ENCODE data around the gene SOX11.

SOX11 gene

DNA sequence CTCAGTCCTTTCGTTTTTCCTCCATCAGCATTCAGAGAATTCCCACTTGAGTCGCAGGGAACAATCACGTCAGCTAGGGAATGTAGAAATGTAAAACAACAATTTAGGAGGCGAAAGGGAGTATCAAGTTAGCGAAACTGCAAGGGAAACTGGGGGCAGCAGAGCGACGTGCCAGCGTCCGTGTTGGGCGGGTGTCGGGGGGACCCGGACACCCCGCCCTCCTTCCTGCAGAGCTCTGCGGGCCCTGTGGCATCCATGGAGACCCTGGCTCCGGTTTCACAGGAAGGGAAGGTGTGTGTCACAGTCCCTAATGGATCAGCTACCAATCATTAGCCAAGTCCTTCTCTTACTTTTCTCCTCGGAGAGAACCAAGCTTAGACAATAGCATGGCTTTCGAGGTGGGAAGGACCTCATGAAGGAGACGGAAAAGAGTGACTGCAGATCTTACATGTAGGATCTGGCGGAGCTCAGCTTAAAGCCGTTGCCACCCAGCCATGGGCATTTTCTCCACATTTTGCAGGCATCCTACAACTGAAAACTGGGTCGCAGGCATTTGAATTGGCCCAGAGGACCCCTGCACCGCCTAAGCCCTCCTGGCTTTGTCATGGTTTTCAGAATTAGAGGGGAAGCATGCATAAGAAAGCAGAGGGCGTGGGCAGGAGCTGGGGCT lies 33.7 kb downstream of the SOX11 start:
- no peak for DNase-seq

DNA sequence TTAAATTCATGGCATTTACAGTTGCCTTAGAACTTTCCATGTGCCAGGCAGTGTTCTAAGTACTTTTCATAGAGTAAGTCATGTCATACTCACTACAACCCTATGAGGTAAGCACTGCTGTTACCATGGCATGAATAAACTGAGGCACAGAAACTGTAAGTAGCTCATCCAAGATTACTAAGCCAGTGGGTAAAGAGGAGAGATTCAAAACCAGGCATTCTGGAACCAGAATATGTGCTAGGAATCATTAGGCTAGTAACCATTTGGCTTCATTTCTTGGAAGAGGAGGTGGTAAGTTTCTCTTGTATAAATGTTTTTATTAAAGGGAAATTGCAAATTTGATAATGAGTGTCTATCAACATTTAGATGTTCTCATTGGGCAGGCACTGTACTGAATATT lies 35.1 kb downstream of the SOX11 start:
- no peak for DNase-seq

DNA sequence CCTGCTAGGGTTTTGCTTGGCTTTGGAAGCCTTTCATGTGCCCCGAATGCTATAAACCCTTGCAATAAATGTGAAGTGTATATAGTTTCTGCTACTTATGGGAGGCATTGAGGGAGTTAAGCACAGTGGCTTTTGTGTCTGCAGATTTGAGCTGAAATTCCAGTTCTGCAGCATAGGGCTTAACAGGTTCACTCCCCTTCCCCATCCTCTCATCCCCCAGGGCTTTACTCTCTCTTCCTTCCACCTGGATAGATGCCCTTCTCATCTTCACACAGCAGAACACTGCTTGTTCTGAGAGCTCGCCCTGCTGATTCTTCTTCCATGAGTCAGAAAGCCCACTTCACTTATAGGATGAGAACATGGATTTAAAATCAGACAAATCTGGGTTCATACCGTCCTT lies 37.2 kb downstream of the SOX11 start:
- DNase-seq, result no peak

DNA sequence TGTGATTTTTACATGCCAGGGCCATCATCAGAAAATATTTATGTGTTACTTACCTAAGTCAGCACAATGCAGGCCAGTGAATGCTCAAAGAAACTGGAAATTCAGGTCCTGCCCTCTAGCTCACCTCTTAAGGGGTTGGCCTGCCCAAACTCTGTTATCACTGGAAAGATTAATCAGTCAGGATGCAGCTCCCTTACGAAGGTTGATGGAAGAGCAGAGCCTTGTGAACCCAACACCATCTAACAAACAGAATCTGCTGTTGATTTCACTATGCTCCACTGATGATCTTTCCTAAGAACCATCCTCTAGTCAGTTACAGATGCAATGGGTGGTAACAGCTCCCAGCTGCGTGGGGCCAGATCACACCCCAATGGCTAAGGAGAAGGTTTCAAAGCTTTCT lies 38.2 kb downstream of the SOX11 start:
- no peak for DNase-seq

DNA sequence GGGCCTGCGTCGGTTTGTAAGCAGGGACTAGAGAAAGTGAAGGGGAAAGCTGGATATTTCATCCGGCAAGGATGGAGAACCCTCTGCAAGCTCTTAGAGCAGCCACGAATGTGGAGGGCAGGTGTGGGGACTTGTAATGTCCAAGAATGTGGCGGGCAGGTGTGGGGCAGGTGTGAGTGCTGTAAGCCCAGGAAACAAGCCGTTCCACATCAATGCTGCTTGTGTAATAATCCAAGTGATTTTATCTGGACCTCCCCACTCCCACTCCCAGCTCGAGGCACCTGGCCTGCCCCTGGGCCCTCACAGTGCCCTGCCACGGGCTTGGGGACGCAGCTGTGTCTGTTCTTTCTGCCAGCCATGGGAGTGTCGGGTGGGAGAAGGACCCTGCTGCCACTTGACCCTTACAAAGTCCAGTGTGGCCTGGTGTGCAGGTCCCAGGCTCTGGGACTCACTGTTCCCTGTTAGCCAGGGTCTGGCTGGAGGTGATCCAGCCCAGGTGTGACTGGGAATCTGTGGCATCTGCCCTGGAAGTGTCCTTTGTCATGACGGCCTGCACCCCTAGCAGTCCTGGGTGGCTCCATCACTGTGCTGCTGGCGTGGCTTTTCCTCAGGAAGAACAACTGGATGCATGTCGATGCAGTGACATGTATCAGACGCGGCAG lies 42.8 kb downstream of the SOX11 start:
- no peak for DNase-seq

DNA sequence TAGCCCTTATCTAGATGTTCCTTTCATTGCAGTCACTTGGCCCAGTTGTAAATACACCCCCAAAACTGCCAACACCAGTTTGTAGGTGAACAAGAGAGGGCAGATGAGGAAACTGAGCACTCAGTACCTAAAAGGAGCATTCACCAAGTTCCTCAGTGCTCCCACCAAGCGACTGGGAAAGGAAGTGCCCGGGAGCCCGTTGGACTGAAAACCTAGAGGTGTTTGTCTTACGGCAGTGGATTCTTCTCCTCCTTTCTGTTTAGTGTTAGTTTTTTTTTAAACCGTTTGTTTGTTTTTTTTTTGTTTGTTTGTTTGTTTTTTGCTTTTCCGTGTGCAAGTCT lies 43.3 kb downstream of the SOX11 start:
- DNase-seq, result no peak

DNA sequence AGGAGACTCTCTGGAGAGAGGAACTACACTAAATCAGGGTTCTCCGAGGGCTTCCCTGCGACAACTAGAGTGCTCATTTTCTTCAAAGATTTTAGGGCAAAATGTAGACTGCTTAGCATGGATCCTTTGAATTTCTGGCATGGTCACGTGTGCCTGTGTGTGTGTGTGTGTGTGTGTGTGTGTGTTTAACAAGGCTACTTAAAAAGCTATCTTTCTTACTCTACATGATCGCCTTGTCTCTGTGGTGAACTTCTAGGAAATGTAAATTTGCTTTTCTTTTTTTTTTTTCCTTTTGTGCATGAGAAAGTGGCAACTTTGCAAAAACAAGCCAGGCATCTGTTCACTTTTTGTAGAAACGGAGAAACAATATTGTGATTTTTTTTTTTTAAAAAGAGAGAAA lies 43.9 kb downstream of the SOX11 start:
- DNase-seq, result no peak

DNA sequence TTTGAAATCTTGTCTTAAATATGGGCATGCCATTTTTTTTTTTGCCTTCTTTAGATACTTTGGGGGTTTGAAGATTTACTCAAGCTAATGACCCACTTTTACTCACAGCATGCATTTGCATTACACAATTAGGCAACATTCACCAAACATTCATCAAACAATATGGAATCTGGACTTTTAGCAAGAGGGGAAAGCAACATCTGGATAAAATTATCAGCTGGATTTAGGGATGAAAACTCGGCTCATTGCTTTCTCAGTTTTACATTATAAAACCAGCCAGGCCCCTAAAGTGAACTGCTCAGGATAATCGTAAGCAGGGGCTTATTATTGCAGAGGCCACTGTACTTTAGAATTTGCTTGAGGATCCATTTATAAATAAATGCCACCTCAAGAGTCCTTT lies 44.7 kb downstream of the SOX11 start:
- no peak for DNase-seq

DNA sequence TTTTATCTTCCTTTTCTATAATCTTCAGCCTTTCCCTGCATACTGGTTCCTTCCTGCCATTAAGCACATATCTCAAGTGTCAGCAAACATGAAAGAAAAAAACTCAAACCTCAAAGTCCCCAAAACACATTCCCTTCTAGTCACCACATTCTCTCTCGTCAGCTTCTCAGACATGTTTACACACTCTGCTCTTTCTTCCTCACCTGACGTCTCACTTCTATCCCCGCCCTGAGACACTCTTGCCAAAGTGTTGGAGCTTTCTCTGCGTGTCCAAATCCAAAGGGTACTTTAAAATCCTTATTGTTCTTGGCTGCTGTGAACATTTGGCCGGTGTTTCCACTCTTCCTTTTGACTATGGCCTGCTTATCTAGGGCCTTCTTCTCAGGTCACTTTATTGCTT lies 47.9 kb downstream of the SOX11 start:
- DNase-seq, result no peak

DNA sequence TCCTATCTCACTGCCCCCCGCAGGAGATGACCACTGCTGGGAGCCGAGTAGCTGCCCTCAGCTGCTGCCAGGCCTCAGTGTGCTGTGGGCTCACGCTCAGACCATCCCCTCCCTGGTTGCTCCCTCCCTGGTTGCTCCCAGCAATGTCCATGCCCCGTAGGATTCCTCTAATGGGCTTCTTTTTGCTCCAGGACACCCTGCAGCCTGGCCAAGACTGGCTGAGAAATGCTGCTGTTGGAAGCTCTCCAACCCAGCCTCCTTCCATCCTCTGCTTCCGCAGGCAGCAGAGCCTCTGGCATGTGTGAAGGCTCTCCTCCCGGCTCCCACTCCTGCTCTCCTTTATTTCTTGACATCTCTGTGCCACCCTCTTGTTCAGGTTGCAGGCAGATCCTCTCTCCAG lies 48.6 kb downstream of the SOX11 start:
- DNase-seq, result no peak

DNA sequence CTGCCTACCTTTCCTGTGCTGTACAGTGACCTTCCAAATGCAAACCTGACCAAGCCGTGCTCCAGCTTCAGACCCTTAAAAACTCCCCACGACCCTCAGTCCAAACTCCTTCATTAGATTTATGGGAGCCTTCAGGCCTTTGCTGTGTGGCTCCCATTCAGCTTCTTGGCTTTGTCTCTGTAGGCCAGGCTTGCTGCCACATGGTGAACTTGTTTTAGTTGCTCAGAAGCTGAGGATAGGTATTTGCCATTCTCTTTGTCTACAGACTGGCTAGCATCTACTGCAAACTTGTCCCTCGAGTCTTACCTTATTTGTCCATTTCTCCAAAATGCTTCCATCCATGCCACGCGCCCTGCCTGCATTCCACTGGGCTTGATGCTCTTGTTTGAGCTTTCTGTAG lies 49.1 kb downstream of the SOX11 start:
- DNase-seq, result no peak

DNA sequence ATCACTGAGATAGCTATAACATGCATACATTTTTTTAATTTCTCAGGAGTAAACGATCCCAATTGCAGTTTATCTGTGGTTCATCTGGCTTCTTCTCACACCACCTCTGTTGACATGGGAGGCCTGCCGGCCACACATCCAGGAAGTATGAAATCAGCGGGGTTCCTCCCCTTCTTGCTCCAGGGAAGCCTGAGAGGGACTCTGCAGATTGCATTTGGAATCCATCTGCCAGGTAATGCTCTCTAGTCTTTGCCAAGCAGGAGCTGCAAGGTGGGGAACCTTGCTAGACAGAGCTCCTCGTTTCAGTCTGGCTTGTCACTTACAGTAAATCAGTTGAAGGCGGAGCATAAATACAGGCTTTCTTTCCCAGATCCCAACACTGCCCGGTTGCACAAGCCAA lies 49.9 kb downstream of the SOX11 start:
- DNase-seq, result no peak

DNA sequence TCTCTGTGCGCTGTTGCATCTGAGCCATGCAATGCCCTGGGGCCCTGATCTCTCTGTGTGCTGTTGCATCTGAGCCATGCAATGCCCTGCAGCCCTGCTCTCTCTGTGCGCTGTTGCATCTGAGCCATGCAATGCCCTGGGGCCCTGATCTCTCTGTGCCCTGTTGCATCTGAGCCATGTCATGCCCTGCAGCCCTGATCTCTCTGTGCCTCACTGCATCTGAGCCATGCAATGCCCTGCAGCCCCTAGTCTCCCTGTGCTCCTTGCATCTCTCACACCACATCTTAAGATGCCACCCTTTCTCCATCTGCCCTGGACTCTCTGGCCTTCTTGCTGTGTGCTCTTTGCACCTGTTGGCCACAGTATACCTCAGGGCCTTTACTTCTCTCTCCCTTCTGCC lies 56.2 kb downstream of the SOX11 start:
- DNase-seq, result no peak

DNA sequence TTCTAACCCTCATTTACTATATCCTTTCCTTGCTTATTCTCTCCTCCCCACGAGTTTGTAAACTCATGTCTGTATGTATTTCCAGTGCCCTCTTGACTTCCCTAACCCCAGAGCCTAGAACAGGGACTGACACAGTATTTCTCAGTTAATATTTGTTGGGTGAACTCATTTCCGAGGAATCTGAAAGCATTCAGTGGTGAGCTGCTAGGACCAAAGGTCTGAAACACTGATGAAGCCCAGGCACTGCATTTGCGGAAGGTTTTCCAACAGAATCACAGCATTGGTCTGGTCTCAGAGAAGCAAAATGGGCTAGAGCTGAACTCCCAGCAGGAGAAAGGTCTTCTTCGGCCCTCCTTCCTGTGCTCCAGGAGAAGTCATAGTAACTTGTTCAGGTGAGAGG lies 56.8 kb downstream of the SOX11 start:
- DNase-seq, result no peak

DNA sequence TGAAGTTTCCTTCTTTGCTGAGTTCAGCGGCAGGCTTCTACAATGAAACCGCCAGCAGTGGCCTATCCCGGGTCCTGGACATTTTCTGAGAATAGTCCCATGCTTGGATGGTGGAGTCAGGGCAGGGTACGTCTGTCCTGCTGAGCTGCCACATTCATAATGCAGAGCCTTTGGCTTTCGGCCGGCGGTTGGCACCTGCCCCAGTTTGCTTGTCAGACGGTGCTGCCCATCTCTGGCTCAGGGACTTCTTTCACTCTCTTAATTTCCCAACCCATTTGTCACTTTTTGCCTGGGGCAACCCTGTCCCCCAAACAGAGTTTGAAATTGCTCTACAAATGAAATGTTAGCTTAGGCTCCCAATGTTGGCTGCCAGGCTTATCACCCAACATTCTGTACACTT lies 57.2 kb downstream of the SOX11 start:
- no peak for DNase-seq
